HG02610 (cell line): ENCODE data around the gene MAFF.

ENCODE experiments used
- ATAC-seq: cut with Tn5 transposase; IDR thresholded peaks from one replicate; pipeline ENCODE4 v1.9.1; 2021; ENCODE audit warnings: mild to moderate bottlenecking, moderate library complexity; ENCODE audit not compliant: unreplicated experiment

MAFF gene

GRCh38 chr22:38246046-38246658 is 44.4 kb downstream of the MAFF start:
- no peak for ATAC-seq

GRCh38 chr22:38246692-38247091 is 44.9 kb downstream of the MAFF start:
- no peak for ATAC-seq

GRCh38 chr22:38247713-38248112 is 45.9 kb downstream of the MAFF start:
- no peak for ATAC-seq

GRCh38 chr22:38248280-38248679 is 46.5 kb downstream of the MAFF start:
- no peak for ATAC-seq

GRCh38 chr22:38249301-38249700 is 47.5 kb downstream of the MAFF start:
- ATAC-seq = no peak

GRCh38 chr22:38249803-38250642 is 48.2 kb downstream of the MAFF start:
- ATAC-seq = no peak

GRCh38 chr22:38250643-38251340 is 49.0 kb downstream of the MAFF start:
- ATAC-seq = no peak

GRCh38 chr22:38251341-38251692 is 49.5 kb downstream of the MAFF start:
- no peak for ATAC-seq

- ATAC-seq = no peak
These were observed 53.9 kb downstream of the MAFF start for GRCh38 chr22:38255697-38256096.

GRCh38 chr22:38257181-38257580 is 55.4 kb downstream of the MAFF start:
- ATAC-seq = no peak

GRCh38 chr22:38257650-38258250 is 56.0 kb downstream of the MAFF start:
- ATAC-seq = no peak

GRCh38 chr22:38258895-38259294 is 57.1 kb downstream of the MAFF start:
- no peak for ATAC-seq

- ATAC-seq = no peak
These were observed 57.6 kb downstream of the MAFF start for GRCh38 chr22:38259370-38259769.

GRCh38 chr22:38260761-38261681 is 59.2 kb downstream of the MAFF start:
- no peak for ATAC-seq

- no peak for ATAC-seq
These were observed 60.4 kb downstream of the MAFF start for GRCh38 chr22:38262051-38262795.

- no peak for ATAC-seq
These were observed 62.6 kb downstream of the MAFF start for GRCh38 chr22:38264322-38264843.
